ENCODE results near the gene ADGRF3.
"Not testable (repeated sequence)": the region's sequence is repeated elsewhere in the genome, so short reads cannot be mapped to it uniquely, and the experiment has no call there.

The ADGRF3 gene

DNA sequence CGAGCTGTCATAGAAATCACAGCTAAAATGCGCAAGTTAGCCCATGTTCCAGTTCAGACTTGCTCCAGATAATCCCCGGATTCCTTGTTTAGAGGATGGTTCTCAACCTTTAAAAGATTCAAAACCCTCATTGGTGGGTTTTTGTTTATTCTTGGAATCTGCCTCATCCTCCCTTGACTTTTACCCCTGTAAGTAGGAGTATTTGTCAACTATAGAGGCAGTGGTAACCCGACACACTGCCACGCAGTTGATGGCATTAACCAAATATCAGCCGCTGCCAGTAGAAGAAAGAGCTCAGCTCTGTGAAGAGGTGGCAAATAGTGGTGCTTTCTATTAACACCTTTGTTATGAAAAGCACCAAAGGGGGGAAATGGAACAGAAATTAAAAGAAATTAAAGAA is 41.0 kb downstream of the ADGRF3 start:
- no peak for FAIRE-seq
- no peak for TF ChIP-seq TAF1 (IDR thresholded peaks at IDR 0.05; ENCODE audit: low read depth, low read length)
- no peak for TF ChIP-seq POU2F2 (IDR thresholded peaks at IDR 0.05; ENCODE audit: low read depth, low read length)
- no peak for TF ChIP-seq SPI1 (IDR thresholded peaks at IDR 0.05; ENCODE audit: low read depth, low read length)
- no peak for TF ChIP-seq POLR2AphosphoS5 (IDR thresholded peaks at IDR 0.05; ENCODE audit: low read depth, low read length)
- TF ChIP-seq PAX5 (IDR thresholded peaks at IDR 0.05; ENCODE audit: insufficient read depth, low read length, severe bottlenecking): no peak
- TF ChIP-seq POLR2A (IDR thresholded peaks at IDR 0.05; ENCODE audit: low read depth, low read length): no peak
- DNase-seq (ENCODE audit: insufficient read length, low spot score): no peak

GRCh38 chr2:26305094-26305493 is 41.5 kb downstream of the ADGRF3 start:
- not testable (repeated sequence) for FAIRE-seq; DNase-seq (ENCODE audit: insufficient read length, low spot score)

GRCh38 chr2:26302846-26303245 is 43.7 kb downstream of the ADGRF3 start:
- DNase-seq (ENCODE audit: insufficient read length, low spot score) (no peak), FAIRE-seq (no peak)
- TF ChIP-seq SPI1 (IDR thresholded peaks at IDR 0.05; ENCODE audit: low read depth, low read length): no peak
- no peak for TF ChIP-seq POLR2A (IDR thresholded peaks at IDR 0.05; ENCODE audit: low read depth, low read length)
- TF ChIP-seq TAF1 (IDR thresholded peaks at IDR 0.05; ENCODE audit: low read depth, low read length): no peak
- no peak for TF ChIP-seq POU2F2 (IDR thresholded peaks at IDR 0.05; ENCODE audit: low read depth, low read length)
- TF ChIP-seq PAX5 (IDR thresholded peaks at IDR 0.05; ENCODE audit: insufficient read depth, low read length, severe bottlenecking): no peak
- TF ChIP-seq POLR2AphosphoS5 (IDR thresholded peaks at IDR 0.05; ENCODE audit: low read depth, low read length): no peak

- FAIRE-seq: no peak
Measured at GRCh38 chr2:26300234-26300925, 46.2 kb downstream of the ADGRF3 start.

GRCh38 chr2:26299471-26300101 is 47.0 kb downstream of the ADGRF3 start:
- FAIRE-seq (peak; percentile 71), DNase-seq (ENCODE audit: insufficient read length, low spot score) (no peak)
- TF ChIP-seq POLR2AphosphoS5 (IDR thresholded peaks at IDR 0.05; ENCODE audit: low read depth, low read length): no peak
- no peak for TF ChIP-seq POU2F2 (IDR thresholded peaks at IDR 0.05; ENCODE audit: low read depth, low read length)
- TF ChIP-seq TAF1 (IDR thresholded peaks at IDR 0.05; ENCODE audit: low read depth, low read length): no peak
- TF ChIP-seq PAX5 (IDR thresholded peaks at IDR 0.05; ENCODE audit: insufficient read depth, low read length, severe bottlenecking): no peak
- TF ChIP-seq POLR2A (IDR thresholded peaks at IDR 0.05; ENCODE audit: low read depth, low read length): no peak
- TF ChIP-seq SPI1 (IDR thresholded peaks at IDR 0.05; ENCODE audit: low read depth, low read length): no peak

More at GRCh38 chr2:26300234-26300925, 46.2 kb downstream of the ADGRF3 start:
- no peak for TF ChIP-seq POU2F2 (IDR thresholded peaks at IDR 0.05; ENCODE audit: low read depth, low read length)
- TF ChIP-seq PAX5 (IDR thresholded peaks at IDR 0.05; ENCODE audit: insufficient read depth, low read length, severe bottlenecking): no peak
- TF ChIP-seq POLR2A (IDR thresholded peaks at IDR 0.05; ENCODE audit: low read depth, low read length): no peak
- no peak for TF ChIP-seq TAF1 (IDR thresholded peaks at IDR 0.05; ENCODE audit: low read depth, low read length)
- no peak for TF ChIP-seq SPI1 (IDR thresholded peaks at IDR 0.05; ENCODE audit: low read depth, low read length)
- no peak for TF ChIP-seq POLR2AphosphoS5 (IDR thresholded peaks at IDR 0.05; ENCODE audit: low read depth, low read length)
- DNase-seq (ENCODE audit: insufficient read length, low spot score): no peak

DNA sequence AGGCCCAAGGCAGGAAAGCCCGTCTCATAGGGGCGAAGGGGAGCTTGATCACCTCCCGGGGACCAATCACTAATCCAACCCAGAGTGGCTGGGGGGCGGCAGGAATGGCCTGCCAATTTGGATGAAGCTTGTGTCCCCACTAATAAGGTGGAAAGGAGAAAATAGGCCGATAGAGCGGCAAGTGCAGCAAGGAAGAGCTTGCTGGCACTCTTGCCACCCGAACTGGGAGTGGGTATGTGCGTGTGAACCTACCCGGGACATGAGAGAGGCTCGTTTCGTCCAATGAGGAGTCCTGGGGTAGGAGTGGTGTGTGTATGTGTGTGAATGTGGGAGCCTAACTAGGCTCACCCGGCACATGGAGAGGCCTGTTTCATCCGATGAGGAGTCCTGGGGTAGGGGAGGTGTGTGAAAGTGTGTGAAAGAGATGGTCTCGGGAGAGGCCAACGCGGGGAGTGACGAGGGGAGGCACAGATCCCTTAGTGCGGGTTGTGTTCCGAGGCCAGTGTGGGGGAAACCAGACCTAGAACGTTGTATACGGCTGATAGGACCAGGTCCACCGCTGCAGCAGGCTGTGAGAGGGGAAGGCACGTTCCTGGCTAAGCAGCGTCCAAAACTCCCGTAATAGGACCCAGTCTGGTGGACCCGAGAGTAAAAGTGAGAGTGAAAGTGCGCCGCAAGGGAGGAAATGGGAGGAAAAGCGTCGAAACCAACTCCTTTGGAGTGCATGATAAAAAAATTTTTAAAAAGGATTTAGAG is 47.8 kb downstream of the ADGRF3 start:
- FAIRE-seq (peak; percentile 70), DNase-seq (ENCODE audit: insufficient read length, low spot score) (no peak)
- TF ChIP-seq PAX5 (IDR thresholded peaks at IDR 0.05; ENCODE audit: insufficient read depth, low read length, severe bottlenecking): no peak
- peak; percentile 74 for TF ChIP-seq SPI1 (IDR thresholded peaks at IDR 0.05; ENCODE audit: low read depth, low read length)

DNA sequence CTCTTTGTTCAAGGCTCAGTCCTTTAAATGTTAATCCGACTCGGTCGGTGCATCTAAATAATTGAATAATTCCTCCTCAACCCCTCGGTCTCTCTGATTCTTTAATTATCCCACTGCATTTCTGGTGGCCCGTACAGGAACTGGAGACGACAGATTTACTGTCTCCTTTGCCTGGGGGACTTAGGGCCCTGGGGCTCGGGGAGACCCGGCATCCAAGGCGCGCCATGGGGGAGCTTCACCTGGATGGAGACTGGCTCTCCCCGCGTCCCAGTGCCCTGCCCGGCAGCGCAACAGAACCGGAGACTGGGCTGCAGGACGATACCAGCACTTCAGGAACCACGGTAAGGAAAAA is 48.3 kb downstream of the ADGRF3 start:
- FAIRE-seq: no peak
- no peak for DNase-seq (ENCODE audit: insufficient read length, low spot score)
- TF ChIP-seq POU2F2 (IDR thresholded peaks at IDR 0.05; ENCODE audit: low read depth, low read length) (no peak), POLR2A (IDR thresholded peaks at IDR 0.05; ENCODE audit: low read depth, low read length) (no peak), PAX5 (IDR thresholded peaks at IDR 0.05; ENCODE audit: insufficient read depth, low read length, severe bottlenecking) (no peak), SPI1 (IDR thresholded peaks at IDR 0.05; ENCODE audit: low read depth, low read length) (no peak), TAF1 (IDR thresholded peaks at IDR 0.05; ENCODE audit: low read depth, low read length) (no peak), POLR2AphosphoS5 (IDR thresholded peaks at IDR 0.05; ENCODE audit: low read depth, low read length) (no peak)

DNA sequence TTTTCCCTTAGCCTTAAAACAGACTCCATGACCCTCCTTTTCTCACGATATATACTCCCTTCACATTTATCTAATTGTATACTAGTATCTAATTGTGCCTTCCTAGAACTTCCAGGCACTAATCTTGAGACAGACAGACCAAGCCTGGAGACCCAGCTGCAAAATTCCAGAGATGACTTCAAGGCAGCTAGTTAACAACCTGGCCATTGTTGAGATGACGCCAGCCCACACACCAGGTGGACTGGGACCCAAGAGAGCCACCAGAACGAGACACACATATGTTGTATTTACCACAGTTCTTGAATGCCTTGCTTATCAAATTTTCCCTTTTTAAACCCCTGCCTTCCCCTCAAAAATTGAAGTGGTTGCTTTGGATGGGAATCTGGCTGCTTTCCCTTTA is 49.5 kb downstream of the ADGRF3 start:
- no peak for FAIRE-seq
- TF ChIP-seq POU2F2 (IDR thresholded peaks at IDR 0.05; ENCODE audit: low read depth, low read length) (no peak), POLR2A (IDR thresholded peaks at IDR 0.05; ENCODE audit: low read depth, low read length) (no peak), SPI1 (IDR thresholded peaks at IDR 0.05; ENCODE audit: low read depth, low read length) (no peak), PAX5 (IDR thresholded peaks at IDR 0.05; ENCODE audit: insufficient read depth, low read length, severe bottlenecking) (no peak), TAF1 (IDR thresholded peaks at IDR 0.05; ENCODE audit: low read depth, low read length) (no peak), POLR2AphosphoS5 (IDR thresholded peaks at IDR 0.05; ENCODE audit: low read depth, low read length) (no peak)
- DNase-seq (ENCODE audit: insufficient read length, low spot score): no peak

DNA sequence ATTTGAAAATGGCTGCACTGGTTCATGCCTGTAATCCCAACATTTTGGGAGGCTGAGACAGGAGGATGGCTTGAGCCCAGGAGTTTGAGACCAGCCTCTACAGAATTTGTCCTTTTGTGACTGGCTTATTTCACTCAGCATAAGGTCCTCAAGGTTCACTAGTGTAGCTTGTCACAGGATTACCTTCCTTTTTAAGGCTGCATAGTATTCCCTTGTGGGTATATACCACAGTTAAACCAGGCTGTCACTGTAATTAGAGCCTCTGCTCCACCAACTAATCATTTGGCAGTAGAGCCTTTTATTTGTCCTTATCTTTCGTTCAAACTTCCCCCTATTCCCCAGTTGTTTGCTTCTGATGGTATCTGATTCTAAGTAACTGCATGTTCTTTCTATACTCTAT is 51.1 kb downstream of the ADGRF3 start:
- no peak for FAIRE-seq
- TF ChIP-seq PAX5 (IDR thresholded peaks at IDR 0.05; ENCODE audit: insufficient read depth, low read length, severe bottlenecking) (no peak), POLR2AphosphoS5 (IDR thresholded peaks at IDR 0.05; ENCODE audit: low read depth, low read length) (no peak), SPI1 (IDR thresholded peaks at IDR 0.05; ENCODE audit: low read depth, low read length) (no peak), POU2F2 (IDR thresholded peaks at IDR 0.05; ENCODE audit: low read depth, low read length) (no peak), POLR2A (IDR thresholded peaks at IDR 0.05; ENCODE audit: low read depth, low read length) (no peak)
- no peak for DNase-seq (ENCODE audit: insufficient read length, low spot score)
